GM18951 (cell line): ENCODE data around the gene NOXO1.
A peak's percentile ranks its signal among the peaks of the same experiment; 100 is the strongest.
"Not testable (repeated sequence)": the region's sequence is repeated elsewhere in the genome, so short reads cannot be mapped to it uniquely, and the experiment has no call there.

ENCODE experiments used
- POLR2A ChIP-seq: IDR thresholded peaks from 4 replicates; pipeline ENCODE4 v1.6.1; 2011; ENCODE audit warnings: mild to moderate bottlenecking; ENCODE audit not compliant: insufficient read length, insufficient read depth; ENCODE audit errors: extremely low read depth
- in situ Hi-C: fragments of 300-500 bp; cut with MboI; formaldehyde crosslinking; loops from one replicate; pipeline ENCODE4 v1.12.0; 2022; ENCODE audit warnings: low sequenced_read_pairs, mixed read lengths, inconsistent platforms; ENCODE audit not compliant: unreplicated experiment

Gene NOXO1

GRCh38 chr16:2022723-2023091 is 41.4 kb upstream of the NOXO1 start:
- in situ Hi-C loops: loop anchor here (5.0 kb wide), 1 partner anchor 120 kb away; no protein-coding TSS in a partner anchor
- no peak for TF ChIP-seq POLR2A

DNA sequence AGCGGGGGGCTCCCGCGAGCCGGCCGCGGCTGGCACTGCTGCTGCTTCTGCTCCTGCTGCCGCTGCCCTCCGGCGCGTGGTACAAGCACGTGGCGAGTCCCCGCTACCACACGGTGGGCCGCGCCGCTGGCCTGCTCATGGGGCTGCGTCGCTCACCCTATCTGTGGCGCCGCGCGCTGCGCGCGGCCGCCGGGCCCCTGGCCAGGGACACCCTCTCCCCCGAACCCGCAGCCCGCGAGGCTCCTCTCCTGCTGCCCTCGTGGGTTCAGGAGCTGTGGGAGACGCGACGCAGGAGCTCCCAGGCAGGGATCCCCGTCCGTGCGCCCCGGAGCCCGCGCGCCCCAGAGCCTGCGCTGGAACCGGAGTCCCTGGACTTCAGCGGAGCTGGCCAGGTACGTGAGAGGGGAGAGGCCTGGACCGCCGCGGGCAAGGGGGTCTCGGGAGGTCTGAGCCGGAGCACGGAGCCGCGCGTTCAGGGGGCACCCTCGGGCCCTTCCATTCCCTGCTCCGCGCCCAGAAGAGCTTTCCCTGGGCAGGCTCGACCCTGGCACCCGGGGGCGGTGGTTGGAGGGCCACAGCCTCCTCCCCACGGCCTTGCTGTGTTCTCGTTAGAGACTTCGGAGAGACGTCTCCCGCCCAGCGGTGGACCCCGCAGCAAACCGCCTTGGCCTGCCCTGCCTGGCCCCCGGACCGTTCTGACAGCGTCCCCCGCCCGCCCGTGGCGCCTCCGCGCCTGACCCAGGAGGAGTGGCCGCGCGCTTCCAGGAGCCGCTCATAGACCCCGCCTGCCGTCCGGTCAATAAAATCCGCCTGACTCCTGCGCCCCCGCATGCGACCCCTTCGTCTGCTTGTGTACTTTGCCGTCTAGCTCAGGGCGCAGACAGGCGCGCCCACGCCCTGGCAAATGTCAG is 38.9 kb upstream of the NOXO1 start:
- no peak for TF ChIP-seq POLR2A
- in situ Hi-C loops: loop anchor here (5.0 kb wide), 1 partner anchor 122 kb away; no protein-coding TSS in a partner anchor

- no peak for TF ChIP-seq POLR2A
- in situ Hi-C loops: no loop called here
Observed at GRCh38 chr16:2019518-2019920, 38.2 kb upstream of the NOXO1 start, which contains the start of gene NPW. Gene NPW (plus strand): TSS chr16:2019785.

GRCh38 chr16:2016407-2016922 is 35.2 kb upstream of the NOXO1 start:
- TF ChIP-seq POLR2A: no peak
- in situ Hi-C loops: no loop called here

DNA sequence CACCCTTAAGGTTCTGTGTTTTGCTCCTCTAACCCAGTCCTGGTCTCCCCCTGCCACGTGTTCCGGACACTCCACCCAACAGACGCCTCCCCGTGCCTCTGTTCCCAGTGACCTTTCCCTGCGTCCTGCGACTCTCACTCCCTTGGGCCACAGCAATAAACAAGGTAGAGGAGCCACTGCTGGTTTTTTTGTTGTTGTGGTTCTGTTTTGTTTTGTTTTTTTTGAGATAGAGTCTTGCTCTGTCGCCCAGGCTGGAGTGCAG is 34.6 kb upstream of the NOXO1 start:
- TF ChIP-seq POLR2A: no peak
- in situ Hi-C loops: no loop called here

DNA sequence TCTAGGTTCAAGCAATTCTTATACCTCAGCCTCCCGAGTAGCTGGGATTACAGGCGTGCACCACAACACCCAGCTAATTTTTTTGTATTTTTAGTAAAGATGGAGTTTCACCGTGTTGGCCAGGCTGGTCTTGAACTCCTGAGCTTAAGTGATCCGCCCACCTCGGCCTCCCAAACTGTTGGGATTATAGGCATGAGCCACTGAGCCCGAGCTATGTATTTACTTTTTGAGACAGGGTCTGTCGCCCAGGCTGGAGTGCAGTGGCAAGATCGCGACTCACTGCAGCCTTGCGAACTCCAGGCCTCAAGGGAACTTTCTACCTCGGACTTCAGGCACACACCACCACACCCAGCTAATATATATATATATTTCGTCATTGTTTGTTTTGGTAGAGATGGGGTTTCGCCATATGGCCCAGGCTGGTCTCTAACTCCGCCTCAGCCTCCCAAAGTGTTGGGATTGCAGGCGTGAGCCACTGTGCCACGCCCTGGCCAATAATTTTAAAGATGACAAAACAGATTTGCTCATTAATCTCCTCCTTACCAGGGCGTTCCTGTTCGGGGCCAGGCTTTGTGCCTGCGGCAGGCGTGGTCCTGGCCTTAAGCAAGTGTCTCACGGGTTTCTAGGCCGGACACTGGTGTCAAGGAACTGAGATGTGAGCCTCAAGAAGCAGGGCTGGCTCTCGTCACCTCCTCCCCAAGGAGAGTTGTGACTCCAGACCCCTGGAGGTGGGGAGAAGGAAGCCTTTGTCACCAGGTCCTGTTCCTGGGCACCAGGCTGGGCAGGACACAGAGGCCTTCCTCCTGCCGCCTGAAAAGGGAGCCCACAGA is 34.1 kb upstream of the NOXO1 start:
- in situ Hi-C loops: no loop called here
- no peak for TF ChIP-seq POLR2A

DNA sequence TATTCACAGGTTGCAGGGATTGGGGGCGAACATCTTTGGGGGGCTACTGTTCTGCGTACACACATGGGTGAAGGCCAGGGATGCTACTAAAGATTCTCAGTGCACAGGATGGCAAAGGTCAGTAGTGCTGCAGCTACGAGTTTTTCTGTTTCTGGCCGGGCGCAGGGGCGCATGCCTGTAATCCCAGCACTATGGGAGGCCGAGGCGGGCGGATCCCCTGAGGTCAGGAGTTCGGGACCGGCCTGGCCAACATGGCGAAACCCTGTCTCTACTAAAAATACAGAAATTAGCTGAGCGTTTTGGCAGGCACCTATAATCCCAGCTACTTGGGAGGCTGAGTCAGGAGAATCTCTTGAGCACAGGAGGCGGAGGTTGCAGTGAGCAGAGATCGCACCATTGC is 32.3 kb upstream of the NOXO1 start:
- in situ Hi-C loops: no loop called here
- no peak for TF ChIP-seq POLR2A

GRCh38 chr16:2011726-2012125 is 30.5 kb upstream of the NOXO1 start:
- in situ Hi-C loops: not testable (repeated sequence)

GRCh38 chr16:2009791-2010510 is 28.7 kb upstream of the NOXO1 start, which contains the start of gene ZNF598:
Gene ZNF598 (minus strand): TSS chr16:2009821.
- peak; percentile 96 for TF ChIP-seq POLR2A
- in situ Hi-C loops: no loop called here

GRCh38 chr16:2009164-2009711 is 28.0 kb upstream of the NOXO1 start:
- in situ Hi-C loops: no loop called here
- TF ChIP-seq POLR2A: no peak

DNA sequence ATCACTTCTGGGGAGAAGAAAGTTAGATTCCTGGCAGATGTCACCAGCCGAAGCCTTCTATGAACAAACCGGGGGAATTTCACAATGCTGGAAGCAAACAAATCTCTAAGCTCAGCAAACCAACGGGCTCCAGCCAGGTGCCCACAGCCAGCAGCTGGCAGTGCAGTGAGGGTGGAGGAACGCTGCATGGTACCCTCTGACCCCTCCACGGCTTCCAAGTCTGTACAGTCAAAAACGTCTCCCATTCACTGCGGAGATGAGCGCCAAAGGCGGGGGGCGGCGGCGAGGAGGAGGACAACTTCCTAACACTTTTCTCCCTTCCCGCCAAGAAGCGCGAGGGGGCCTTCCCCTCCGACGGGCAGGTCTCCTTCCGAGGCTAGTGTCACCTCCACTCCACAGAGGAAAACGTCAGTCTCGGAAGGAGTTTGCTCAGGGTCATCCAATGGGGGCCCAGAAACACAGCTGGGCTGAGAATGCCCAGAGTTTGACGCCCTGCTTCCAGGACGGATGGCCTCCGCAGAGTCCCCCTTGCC is 27.4 kb upstream of the NOXO1 start:
- no peak for TF ChIP-seq POLR2A
- in situ Hi-C loops: no loop called here

- in situ Hi-C loops: no loop called here
- no peak for TF ChIP-seq POLR2A
Observed at GRCh38 chr16:2008009-2008526, 26.8 kb upstream of the NOXO1 start.
